H1 (cell line): ENCODE results near the gene MITF. TPM values are rescaled to one million over a fixed set of nuclear protein-coding genes. Genes with fewer than 3 reads are reported as not detected.

Source experiments
- CTCF ChIA-PET: fragments of 300-600 bp; sonication (Branson Sonifier 250); formaldehyde crosslinking; loops from one replicate; lab custom pipeline; 2021; ENCODE audit not compliant: partially characterized antibody; lab: Charles Lee
- POLR2A ChIA-PET: fragments of 300-600 bp; sonication (Branson Sonifier 250); formaldehyde crosslinking; loops from one replicate; lab custom pipeline; 2021; ENCODE audit warnings: inconsistent platforms; ENCODE audit not compliant: partially characterized antibody; lab: Charles Lee
- DNase-seq, 2 experiments: peaks; one replicate each; pipeline versions ENCODE4 v3.0.0 to v3.0.0-alpha.2; 2010 to 2022; ENCODE audit warnings: low spot score in 2 of 2, low read depth in 1 of 2, mixed read lengths in 1 of 2
- FAIRE-seq: peaks from 2 replicates; lab custom pipeline; 2011; peaks lifted over from hg19 to GRCh38; lab: Jason Lieb, UNC
- H2AFZ ChIP-seq: 2 replicates; pipeline ENCODE4 v1.8.1; 2012; ENCODE audit warnings: low read length, inconsistent platforms
- H2AK5ac ChIP-seq: 2 replicates; pipeline ENCODE4 v1.6.1; 2013; ENCODE audit warnings: low read depth, low read length
- H2BK120ac ChIP-seq: replicated peaks from 2 replicates; pipeline ENCODE3; 2013; ENCODE audit warnings: low read depth, low read length, inconsistent platforms
- H2BK12ac ChIP-seq: 2 replicates; pipeline ENCODE4 v1.6.1; 2013; ENCODE audit warnings: low read depth, low read length
- H2BK15ac ChIP-seq: 2 replicates; pipeline ENCODE4 v1.6.1; 2013; ENCODE audit warnings: low read length
- H2BK20ac ChIP-seq: 2 replicates; pipeline ENCODE4 v1.6.1; 2013; ENCODE audit warnings: low read length
- H2BK5ac ChIP-seq: 2 replicates; pipeline ENCODE4 v1.6.1; 2013; ENCODE audit warnings: low read depth, low read length
- H3K14ac ChIP-seq: 2 replicates; pipeline ENCODE4 v1.6.1; 2013; ENCODE audit warnings: inconsistent platforms; ENCODE audit not compliant: insufficient read length
- H3K18ac ChIP-seq: 2 replicates; pipeline ENCODE4 v1.6.1; 2013; ENCODE audit warnings: low read length; ENCODE audit errors: extremely low read depth
- H3K23ac ChIP-seq: 2 replicates; pipeline ENCODE4 v1.6.1; 2013; ENCODE audit warnings: inconsistent platforms; ENCODE audit not compliant: insufficient read length
- H3K23me2 ChIP-seq: 2 replicates; pipeline ENCODE4 v1.6.1; 2013; ENCODE audit warnings: low read depth, low read length
- H3K27ac ChIP-seq: 2 replicates; pipeline ENCODE4 v1.6.1; 2011; ENCODE audit warnings: low read depth, low read length, inconsistent platforms
- H3K27me3 ChIP-seq, 4 experiments: replicated peaks in 1 of 4; 1 replicate in 1 of 4; 2 replicates in 3 of 4; pipeline versions ENCODE4 v1.6.1 to v1.8.1; 2011 to 2013; ENCODE audit warnings: low read length in 3 of 4, mild to moderate bottlenecking in 3 of 4, inconsistent platforms in 2 of 4, mixed read lengths in 2 of 4, moderate library complexity in 1 of 4; ENCODE audit not compliant: control insufficient read depth in 3 of 4, insufficient read depth in 3 of 4; ENCODE audit errors: extremely low read depth in 1 of 4
- H3K36me3 ChIP-seq, 4 experiments: 2 replicates each; pipeline versions ENCODE4 v1.6.1 to v1.8.1; 2011 to 2013; ENCODE audit warnings: mild to moderate bottlenecking in 4 of 4, low read length in 3 of 4, moderate library complexity in 2 of 4, control low read depth in 1 of 4, inconsistent platforms in 1 of 4; ENCODE audit not compliant: insufficient read depth in 4 of 4, control insufficient read depth in 2 of 4
- H3K4ac ChIP-seq: replicated peaks from 2 replicates; pipeline ENCODE3; 2013; ENCODE audit warnings: low read length, low read depth, mixed read lengths, inconsistent platforms; ENCODE audit not compliant: insufficient read length
- H3K4me1 ChIP-seq, 4 experiments: replicated peaks in 1 of 4; 1 replicate in 1 of 4; 2 replicates in 3 of 4; pipeline versions ENCODE4 v1.6.1 to v1.8.1; 2011 to 2013; ENCODE audit warnings: low read length in 3 of 4, inconsistent platforms in 2 of 4, mixed read lengths in 1 of 4; ENCODE audit not compliant: insufficient read depth in 4 of 4, control insufficient read depth in 3 of 4
- H3K4me2 ChIP-seq, 2 experiments: 2 replicates each; pipeline versions ENCODE4 v1.6.1 to v1.8.1; 2011 to 2013; ENCODE audit warnings: low read depth in 2 of 2, low read length in 2 of 2, control low read depth in 1 of 2, inconsistent platforms in 1 of 2, mild to moderate bottlenecking in 1 of 2; ENCODE audit not compliant: insufficient read depth in 1 of 2
- H3K4me3 ChIP-seq, 4 experiments: fragments of 200-600, 300-600 bp in 1 of 4; sonication (generic), shearing (Covaris generic), sonication (Bioruptor Twin) in 1 of 4; 2 replicates each; pipeline versions ENCODE4 v1.5.1 to v1.8.1; 2011 to 2016; ENCODE audit warnings: low read length in 4 of 4, low read depth in 3 of 4, control low read depth in 2 of 4, inconsistent platforms in 2 of 4, mild to moderate bottlenecking in 2 of 4, mixed read lengths in 1 of 4, moderate library complexity in 1 of 4; ENCODE audit not compliant: insufficient read depth in 2 of 4; ENCODE audit errors: extremely low read depth in 1 of 4
- H3K56ac ChIP-seq: replicated peaks from 2 replicates; pipeline ENCODE3; 2013; ENCODE audit warnings: low read depth, mild to moderate bottlenecking, mixed read lengths, low read length, inconsistent platforms; ENCODE audit not compliant: insufficient read length
- H3K79me1 ChIP-seq: 2 replicates; pipeline ENCODE4 v1.6.1; 2013; ENCODE audit warnings: low read depth, low read length, control low read depth
- H3K79me2 ChIP-seq, 2 experiments: 2 replicates each; pipeline versions ENCODE4 v1.6.1 to v1.8.1; 2012 to 2013; ENCODE audit warnings: low read length in 2 of 2, mild to moderate bottlenecking in 2 of 2, inconsistent platforms in 1 of 2; ENCODE audit not compliant: insufficient read depth in 2 of 2, control insufficient read depth in 1 of 2
- H3K9ac ChIP-seq, 4 experiments: replicated peaks in 1 of 4; 1 replicate in 1 of 4; 2 replicates in 3 of 4; pipeline versions ENCODE4 v1.6.1 to v1.8.1; 2011 to 2013; ENCODE audit warnings: low read depth in 3 of 4, low read length in 3 of 4, control low read depth in 2 of 4, mild to moderate bottlenecking in 2 of 4, moderate library complexity in 2 of 4, inconsistent platforms in 1 of 4; ENCODE audit errors: extremely low read depth in 1 of 4
- H3K9me3 ChIP-seq, 2 experiments: 2 replicates each; pipeline versions ENCODE4 v1.6.1 to v1.8.1; 2012 to 2013; ENCODE audit warnings: mild to moderate bottlenecking in 2 of 2, moderate library complexity in 2 of 2, control low read depth in 1 of 2, inconsistent platforms in 1 of 2, low read depth in 1 of 2, low read length in 1 of 2, mixed read lengths in 1 of 2; ENCODE audit not compliant: insufficient read depth in 2 of 2
- H4K20me1 ChIP-seq, 2 experiments: replicated peaks in 1 of 2; 2 replicates each; pipeline versions ENCODE3 to v1.8.1; 2011 to 2013; ENCODE audit warnings: inconsistent platforms in 2 of 2, low read length in 2 of 2, mild to moderate bottlenecking in 1 of 2; ENCODE audit not compliant: insufficient read depth in 2 of 2, control insufficient read depth in 1 of 2
- H4K5ac ChIP-seq: 2 replicates; pipeline ENCODE4 v1.6.1; 2013; ENCODE audit warnings: low read length, low read depth, mixed read lengths, inconsistent platforms; ENCODE audit not compliant: insufficient read length
- H4K8ac ChIP-seq: 2 replicates; pipeline ENCODE4 v1.8.0; 2013; ENCODE audit warnings: mild to moderate bottlenecking, moderate library complexity, low read length, inconsistent platforms; ENCODE audit not compliant: insufficient read depth; ENCODE audit errors: extremely low read depth
- H4K91ac ChIP-seq: replicated peaks from 2 replicates; pipeline ENCODE3; 2013; ENCODE audit warnings: low read length, mixed read lengths, inconsistent platforms; ENCODE audit not compliant: insufficient read length
- MAX ChIP-seq: IDR thresholded peaks from 2 replicates; pipeline ENCODE4 v1.6.1; 2012; ENCODE audit warnings: inconsistent platforms
- POLR2A ChIP-seq, 2 experiments: IDR thresholded peaks; 1 replicate in 1 of 2; 2 replicates in 1 of 2; pipeline ENCODE4 v1.6.1; 2011; ENCODE audit warnings: low read depth in 2 of 2, low read length in 2 of 2, mild to moderate bottlenecking in 2 of 2; ENCODE audit errors: control extremely low read depth in 1 of 2
- TAF1 ChIP-seq: IDR thresholded peaks from 2 replicates; pipeline ENCODE4 v1.6.1; 2011; ENCODE audit warnings: mild to moderate bottlenecking, low read depth, low read length
- WGBS, 2 experiments: shearing (Covaris generic) in 1 of 2; methylation state at CpG; one replicate each; pipeline versions ENCODE4 v1.1.6 to v1.1.7; 2013 to 2015; ENCODE audit warnings: low lambda C conversion rate in 2 of 2, mixed read lengths in 2 of 2, inconsistent platforms in 1 of 2, low coverage in 1 of 2, missing lambda C conversion rate in 1 of 2; ENCODE audit not compliant: insufficient replicate concordance in 2 of 2, insufficient coverage in 1 of 2, insufficient read length in 1 of 2; ENCODE audit errors: extremely low coverage in 1 of 2, missing lambda C conversion rate in 1 of 2; 5-methylcytosine and 5-hydroxymethylcytosine counted together
- polyA plus RNA-seq, 7 experiments: library from polyadenylated mRNA; depleted of rRNA in 3 of 7; stranded (reverse) in 5 of 7; unstranded in 2 of 7; fragments of >200 nt in 5 of 7; fragments of 200-250 nt in 2 of 7; gene quantifications; 1 replicate in 5 of 7; 2 replicates in 1 of 7; 4 replicates in 1 of 7; pipeline versions ENCODE4 v1.2.1 to v1.2.3, GENCODE V29; 2011 to 2013; ENCODE audit warnings: missing spikeins in 2 of 7, mixed read lengths in 2 of 7
- total RNA-seq: library from RNA; stranded (reverse); fragmentation: NEBNext Ultra II Directional; extraction: Animal tissue kit (Norgen Biotek cat#: 25700); gene quantifications from 2 replicates; pipeline ENCODE4 v1.2.1, GENCODE V29; 2021

Gene MITF
- total and polyA plus RNA-seq, 2 of the 8 experiments (the other 6 are each of a cell fraction or from before 2014, with no cell fraction given) = 0.53 to 1.4 TPM

GRCh38 chr3:69763458-69763857 is 24.2 kb downstream of the MITF start:
- H3K23ac ChIP-seq = no peak overlapping the region
- whole genome bisulfite sequencing, 2 experiments = 94% methylated on average over 8 of the region's 8 CpGs; no CpG with 5 or more reads in 1 of the 2 experiments
- H3K4me2 ChIP-seq = no peak overlapping the region
- H3K9ac ChIP-seq = no peak overlapping the region
- H3K14ac ChIP-seq = no peak overlapping the region
- H3K27me3 ChIP-seq = no peaks in the 10 kb centered on the region
- no peak overlapping the region for H2BK12ac ChIP-seq
- CTCF ChIA-PET = interaction anchor here (0.7 kb wide), 1 partner anchor 136 kb away, joined by 3 read pairs; no protein-coding TSS in a partner anchor
- no peak overlapping the region for H3K18ac ChIP-seq
- no peaks in the 10 kb centered on the region for H3K23me2 ChIP-seq
- H2AFZ ChIP-seq = peak overlapping the region; percentile 77
- no peak overlapping the region for H2BK15ac ChIP-seq
- H3K56ac ChIP-seq = no peak overlapping the region
- no peak overlapping the region for H3K27ac ChIP-seq
- no peaks in the 10 kb centered on the region for H3K4me1 ChIP-seq
- no peak overlapping the region for H2BK5ac ChIP-seq
- H4K5ac ChIP-seq = no peak overlapping the region
- no peaks in the 10 kb centered on the region for H4K20me1 ChIP-seq
- no peak overlapping the region for H2AK5ac ChIP-seq
- H2BK20ac ChIP-seq = no peak overlapping the region
- no peak overlapping the region for H2BK120ac ChIP-seq
- no peaks in the 10 kb centered on the region for H3K9me3 ChIP-seq
- TF ChIP-seq TAF1 (no peak), MAX (no peak), POLR2A (IDR thresholded peaks at IDR 0.05; ENCODE audit: control extremely low read depth in 1 of 2, low read depth in 2 of 2, low read length in 2 of 2) (no peak)
- no peak overlapping the region for H3K4ac ChIP-seq
- DNase-seq = no peak
- POLR2A ChIA-PET = no interaction called here
- no peak for FAIRE-seq
- H4K91ac ChIP-seq = no peak overlapping the region
- no peak overlapping the region for H3K4me3 ChIP-seq
- no peaks in the 10 kb centered on the region for H3K79me2 ChIP-seq
- no peaks in the 10 kb centered on the region for H3K36me3 ChIP-seq
- no peaks in the 10 kb centered on the region for H3K79me1 ChIP-seq
- H4K8ac ChIP-seq = no peak overlapping the region
